ENCODE results near the gene RPS2.
"Not testable (repeated sequence)": the region's sequence is repeated elsewhere in the genome, so short reads cannot be mapped to it uniquely, and the experiment has no call there.

RPS2 gene

GRCh38 chr16:1964506-1965395 lies at the start of gene RPS2:
TSS of gene RPS2 (minus strand) at chr16:1964826. CDS start at chr16:1964625, 201 bp downstream.
- peak; percentile 96 to 97 (median 96) for DNase-seq

GRCh38 chr16:2013527-2013926 lies 48.9 kb upstream of the RPS2 start:
- no peak for DNase-seq

- not testable (repeated sequence) for DNase-seq
Measured at GRCh38 chr16:2011726-2012125, 47.1 kb upstream of the RPS2 start.

GRCh38 chr16:2009791-2010510 lies 45.3 kb upstream of the RPS2 start, which contains the start of gene ZNF598:
TSS of gene ZNF598 (minus strand) at chr16:2009821.
- peak; percentile 34 to 78 (median 54) for DNase-seq

GRCh38 chr16:2009164-2009711 lies 44.6 kb upstream of the RPS2 start:
- DNase-seq: no peak

- DNase-seq: no peak
Measured at GRCh38 chr16:2008631-2009163, 44.1 kb upstream of the RPS2 start.

GRCh38 chr16:2008009-2008526 lies 43.4 kb upstream of the RPS2 start:
- no peak for DNase-seq

- no peak for DNase-seq
Measured at GRCh38 chr16:2007081-2007836, 42.6 kb upstream of the RPS2 start.

GRCh38 chr16:2006317-2006716 lies 41.7 kb upstream of the RPS2 start:
- no peak for DNase-seq

GRCh38 chr16:2005646-2006045 lies 41.0 kb upstream of the RPS2 start:
- no peak for DNase-seq

- no peak for DNase-seq
Measured at GRCh38 chr16:2004795-2005517, 40.3 kb upstream of the RPS2 start.

GRCh38 chr16:2003827-2004641 lies 39.4 kb upstream of the RPS2 start:
- DNase-seq: peak; percentile 59 to 87 (median 74)

- no peak for DNase-seq
Measured at GRCh38 chr16:2003231-2003826, 38.7 kb upstream of the RPS2 start.

- no peak for DNase-seq
Measured at GRCh38 chr16:2002406-2003230, 38.0 kb upstream of the RPS2 start.

- DNase-seq: no peak
Measured at GRCh38 chr16:2001456-2002355, 37.1 kb upstream of the RPS2 start.

GRCh38 chr16:2001035-2001434 lies 36.4 kb upstream of the RPS2 start:
- DNase-seq: no peak

- DNase-seq: no peak
Measured at GRCh38 chr16:1999866-2000514, 35.4 kb upstream of the RPS2 start.

Measured in activated naive CD4-positive, alpha-beta T cell (primary cell).